ENCODE results near the gene ANKRD6.

Gene ANKRD6

DNA sequence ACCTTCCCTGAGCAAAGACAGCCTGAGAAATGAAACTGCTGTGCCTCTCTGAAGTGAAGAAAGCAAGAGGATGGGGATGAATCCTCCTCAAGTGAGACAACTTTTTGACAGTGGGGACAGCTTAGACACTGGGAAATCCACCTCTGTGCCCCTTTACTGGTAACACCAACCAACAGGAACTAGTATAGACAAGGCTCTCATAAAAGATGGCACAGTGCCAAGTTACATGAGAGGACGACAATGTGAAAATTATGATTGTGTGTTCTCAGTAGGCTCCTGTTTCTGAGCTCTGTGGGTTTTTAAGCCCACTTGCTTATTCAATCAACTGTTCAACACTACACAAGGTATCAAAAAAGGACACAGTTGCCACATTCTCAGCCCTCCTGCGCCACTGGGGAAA, 247.2 kb downstream of the ANKRD6 start:
- no peak for DNase-seq (ENCODE audit: low read depth)
- no peak overlapping the region for H3K4me3 ChIP-seq (ENCODE audit: low read length)
- TF ChIP-seq CTCF (conservative IDR thresholded peaks at IDR 0.05; ENCODE audit: low read depth, low read length), result no peak

DNA sequence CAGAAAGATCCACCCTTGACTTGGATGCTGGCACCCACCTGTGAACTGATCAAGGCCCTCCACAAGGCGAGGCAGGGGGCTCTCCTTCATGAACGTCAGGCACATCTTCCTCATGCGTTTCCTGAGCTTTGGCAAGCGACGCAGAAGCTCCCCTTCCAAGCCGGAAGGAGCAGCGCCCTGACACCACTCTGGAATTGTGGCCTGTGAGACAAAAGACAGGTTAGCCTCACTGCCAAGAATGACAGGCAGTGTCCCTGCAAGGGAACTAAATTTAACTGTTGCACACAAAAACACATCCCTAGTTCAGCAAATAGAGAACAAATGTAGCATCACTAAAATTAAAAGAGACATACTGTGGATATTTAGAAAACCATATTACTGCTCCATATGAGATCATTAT, 247.6 kb downstream of the ANKRD6 start:
- TF ChIP-seq CTCF (conservative IDR thresholded peaks at IDR 0.05; ENCODE audit: low read depth, low read length), result no peak
- no peak for DNase-seq (ENCODE audit: low read depth)
- no peak overlapping the region for H3K4me3 ChIP-seq (ENCODE audit: low read length)

- no peak for TF ChIP-seq CTCF (conservative IDR thresholded peaks at IDR 0.05; ENCODE audit: low read depth, low read length)
- no peak for DNase-seq (ENCODE audit: low read depth)
- no peak overlapping the region for H3K4me3 ChIP-seq (ENCODE audit: low read length)
Observed at GRCh38 chr6:89681983-89682564, 249.1 kb downstream of the ANKRD6 start.

- no peak for TF ChIP-seq CTCF (conservative IDR thresholded peaks at IDR 0.05; ENCODE audit: low read depth, low read length)
- DNase-seq (ENCODE audit: low read depth), result no peak
- no peak overlapping the region for H3K4me3 ChIP-seq (ENCODE audit: low read length)
Observed at GRCh38 chr6:89682991-89683390, 250.0 kb downstream of the ANKRD6 start.

Data from retinal pigment epithelial cell (primary cell).